ENCODE data around the gene EVA1A.

Gene EVA1A

DNA sequence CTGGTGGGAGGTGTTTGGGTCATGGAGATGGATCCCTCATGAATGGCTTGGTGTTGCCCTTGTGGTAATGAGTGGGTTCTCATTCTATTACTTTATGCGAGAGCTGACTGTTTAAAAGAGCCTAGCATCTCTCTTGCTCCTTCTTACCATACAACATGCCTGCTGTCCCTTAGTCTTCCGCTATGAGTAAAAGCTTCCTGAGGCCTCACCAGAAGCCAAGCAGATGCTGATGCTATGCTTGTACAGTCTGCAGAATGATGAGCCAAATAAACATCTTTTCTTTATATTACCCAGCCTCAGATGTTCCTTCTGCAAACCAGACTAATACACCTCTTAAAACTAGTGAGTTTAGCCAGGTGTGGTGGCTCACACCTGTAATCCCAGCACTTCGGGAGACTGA is 23.1 kb downstream of the EVA1A start:
- FAIRE-seq, result no peak
- no peak for DNase-seq (ENCODE audit: insufficient read length)
- TF ChIP-seq POLR2AphosphoS5 (IDR thresholded peaks at IDR 0.05; ENCODE audit: low read depth, low read length) (no peak), TAF1 (IDR thresholded peaks at IDR 0.05; ENCODE audit: borderline replicate concordance, low read depth, low read length) (no peak), POLR2A (IDR thresholded peaks at IDR 0.05; ENCODE audit: low read depth, low read length) (no peak)

DNA sequence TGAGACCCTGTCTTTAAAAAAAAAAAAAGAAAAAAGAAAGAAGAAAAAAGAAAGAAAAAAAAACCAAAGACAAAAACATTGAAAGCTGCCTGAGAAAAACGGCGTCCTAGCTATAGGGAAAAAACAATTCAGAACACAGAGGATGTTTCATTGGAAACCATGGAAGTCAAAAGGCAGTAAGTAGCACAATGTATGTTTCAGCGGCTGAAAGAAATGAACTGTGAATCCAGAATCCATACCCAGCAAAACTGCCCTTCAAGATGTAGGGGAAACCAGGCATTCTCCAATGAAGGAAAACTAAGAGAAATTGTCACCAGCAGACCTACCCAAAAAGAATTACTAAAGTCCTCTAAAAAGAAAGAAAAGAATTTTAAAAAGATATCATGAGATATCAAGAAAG is 27.6 kb downstream of the EVA1A start:
- FAIRE-seq (no peak), DNase-seq (ENCODE audit: insufficient read length) (no peak)
- TF ChIP-seq POLR2AphosphoS5 (IDR thresholded peaks at IDR 0.05; ENCODE audit: low read depth, low read length), result no peak
- no peak for TF ChIP-seq POLR2A (IDR thresholded peaks at IDR 0.05; ENCODE audit: low read depth, low read length)
- TF ChIP-seq TAF1 (IDR thresholded peaks at IDR 0.05; ENCODE audit: borderline replicate concordance, low read depth, low read length), result no peak

- DNase-seq (ENCODE audit: insufficient read length) (no peak), FAIRE-seq (no peak)
- TF ChIP-seq TAF1 (IDR thresholded peaks at IDR 0.05; ENCODE audit: borderline replicate concordance, low read depth, low read length), result no peak
- no peak for TF ChIP-seq POLR2AphosphoS5 (IDR thresholded peaks at IDR 0.05; ENCODE audit: low read depth, low read length)
- TF ChIP-seq POLR2A (IDR thresholded peaks at IDR 0.05; ENCODE audit: low read depth, low read length), result no peak
Observed at GRCh38 chr2:75532488-75532887, 28.3 kb downstream of the EVA1A start.

DNA sequence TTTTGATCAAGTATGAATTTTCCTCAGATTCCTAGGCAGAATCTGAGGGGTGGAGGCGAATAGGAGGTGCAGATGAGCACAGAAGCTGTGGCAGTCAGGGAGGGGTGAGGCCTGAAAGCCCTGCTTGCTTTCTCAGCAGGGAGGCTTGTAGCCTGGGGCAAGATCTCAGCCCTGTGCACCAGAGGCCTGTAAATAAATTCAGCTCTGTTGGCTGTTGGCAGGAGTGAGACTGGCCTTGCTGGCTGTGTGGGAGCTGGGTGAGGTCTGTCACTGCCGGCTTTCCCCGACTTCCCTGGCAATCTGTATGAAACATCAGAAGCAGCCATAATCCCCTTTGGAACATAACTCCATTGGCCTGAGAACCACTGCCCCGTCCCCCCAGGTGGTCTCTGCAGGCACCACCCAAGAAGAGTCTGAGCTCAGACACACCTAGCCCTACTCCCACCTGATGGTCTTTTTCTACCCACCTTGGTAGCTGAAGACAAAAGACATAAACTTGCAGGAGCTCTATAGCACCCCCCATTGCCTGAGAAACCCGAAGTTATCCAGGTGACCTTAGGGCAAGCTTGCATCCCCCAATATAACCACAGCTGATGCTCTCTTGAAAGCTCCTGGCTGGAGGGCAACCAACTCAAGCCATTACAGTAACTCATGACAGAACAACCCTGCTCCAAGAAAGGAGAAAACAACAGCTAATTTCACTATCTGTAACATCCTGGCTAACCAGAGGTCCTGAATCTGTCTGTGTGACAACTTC is 32.3 kb downstream of the EVA1A start:
- DNase-seq (ENCODE audit: insufficient read length) (no peak), FAIRE-seq (no peak)
- TF ChIP-seq POLR2AphosphoS5 (IDR thresholded peaks at IDR 0.05; ENCODE audit: low read depth, low read length) (no peak), POLR2A (IDR thresholded peaks at IDR 0.05; ENCODE audit: low read depth, low read length) (no peak), TAF1 (IDR thresholded peaks at IDR 0.05; ENCODE audit: borderline replicate concordance, low read depth, low read length) (no peak)

DNA sequence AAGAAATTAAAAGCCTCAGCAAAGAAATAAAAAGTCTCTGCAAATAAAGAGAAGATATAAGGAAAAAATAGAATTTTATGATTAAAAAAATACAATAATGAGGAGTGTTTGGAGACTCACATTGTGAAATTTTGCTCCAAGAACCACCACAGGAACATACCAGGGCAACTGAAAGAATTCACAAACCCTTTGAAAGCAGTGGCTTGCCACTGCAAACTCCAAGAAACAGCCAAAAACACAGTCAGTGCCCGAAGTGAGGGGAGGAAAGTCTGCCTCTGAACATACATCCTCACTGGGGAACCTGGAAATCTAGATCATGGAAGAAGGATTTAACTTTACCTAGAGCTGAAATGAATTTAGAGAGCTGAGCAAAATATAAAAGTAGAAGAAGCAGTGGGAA is 33.1 kb downstream of the EVA1A start:
- no peak for FAIRE-seq
- TF ChIP-seq POLR2A (IDR thresholded peaks at IDR 0.05; ENCODE audit: low read depth, low read length) (no peak), POLR2AphosphoS5 (IDR thresholded peaks at IDR 0.05; ENCODE audit: low read depth, low read length) (no peak), TAF1 (IDR thresholded peaks at IDR 0.05; ENCODE audit: borderline replicate concordance, low read depth, low read length) (no peak)
- DNase-seq (ENCODE audit: insufficient read length), result no peak

DNA sequence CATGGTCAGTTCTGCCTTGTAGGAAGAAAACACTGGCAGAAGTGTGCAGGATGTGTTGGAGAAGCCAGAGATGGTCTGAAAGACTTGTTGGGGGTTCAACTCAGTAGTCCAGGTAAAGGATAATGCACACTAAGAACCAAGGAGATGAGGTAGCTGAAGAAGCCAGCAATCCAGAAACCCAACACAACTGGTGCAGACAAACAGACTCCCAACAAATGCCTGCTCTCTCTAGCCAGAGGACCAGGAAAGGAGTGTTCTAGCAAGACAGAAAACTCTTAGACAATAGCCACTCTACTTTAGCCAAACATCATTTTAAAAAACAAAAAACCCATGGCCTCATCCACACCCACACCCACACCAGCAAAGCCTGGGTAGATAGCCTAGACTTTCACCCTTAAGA is 33.9 kb downstream of the EVA1A start:
- TF ChIP-seq POLR2AphosphoS5 (IDR thresholded peaks at IDR 0.05; ENCODE audit: low read depth, low read length) (no peak), POLR2A (IDR thresholded peaks at IDR 0.05; ENCODE audit: low read depth, low read length) (no peak), TAF1 (IDR thresholded peaks at IDR 0.05; ENCODE audit: borderline replicate concordance, low read depth, low read length) (no peak)
- DNase-seq (ENCODE audit: insufficient read length) (no peak), FAIRE-seq (no peak)

DNA sequence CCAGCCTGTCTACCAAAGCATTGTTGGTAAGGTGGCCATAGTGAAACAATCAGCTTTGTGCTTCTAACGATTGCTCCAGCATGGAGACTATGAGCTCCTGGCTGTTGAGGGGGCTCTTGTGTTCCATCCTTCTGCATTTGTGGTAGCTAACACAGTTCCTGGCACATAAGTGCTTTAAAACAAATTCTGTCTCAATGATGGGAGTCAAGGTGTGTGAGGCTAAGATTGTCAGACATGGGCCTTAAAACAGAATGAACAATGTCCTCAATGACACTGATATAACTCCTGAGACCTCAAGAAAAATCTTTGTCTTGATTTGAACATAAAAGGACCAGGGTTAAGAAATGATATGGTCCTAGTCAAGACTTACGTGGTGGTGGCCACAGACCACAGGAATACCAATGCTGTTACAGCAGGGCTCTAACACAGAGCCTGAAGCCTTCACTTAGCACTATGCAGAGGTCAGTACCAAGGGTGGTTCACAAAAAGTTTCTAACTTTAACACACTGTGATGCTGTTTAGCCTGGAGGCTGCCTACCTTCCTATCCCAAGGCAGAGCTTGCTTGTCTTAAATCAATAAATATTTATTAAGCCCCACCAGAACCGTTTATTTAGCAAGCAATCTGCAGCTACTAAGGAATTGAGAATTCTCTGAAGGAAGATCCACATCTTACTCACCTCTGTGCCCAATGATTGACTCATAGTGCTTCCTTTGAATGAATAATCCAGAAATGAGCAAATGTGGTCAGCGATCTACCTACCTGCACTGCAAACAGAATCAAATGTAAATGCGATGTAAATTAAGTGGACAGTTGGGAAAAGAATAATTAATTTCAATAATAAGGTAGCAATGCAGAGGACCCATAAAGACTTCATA is 35.1 kb downstream of the EVA1A start:
- no peak for TF ChIP-seq TAF1 (IDR thresholded peaks at IDR 0.05; ENCODE audit: borderline replicate concordance, low read depth, low read length)
- no peak for TF ChIP-seq POLR2AphosphoS5 (IDR thresholded peaks at IDR 0.05; ENCODE audit: low read depth, low read length)
- no peak for TF ChIP-seq POLR2A (IDR thresholded peaks at IDR 0.05; ENCODE audit: low read depth, low read length)
- FAIRE-seq (no peak), DNase-seq (ENCODE audit: insufficient read length) (no peak)

- no peak for TF ChIP-seq POLR2A (IDR thresholded peaks at IDR 0.05; ENCODE audit: low read depth, low read length)
- TF ChIP-seq POLR2AphosphoS5 (IDR thresholded peaks at IDR 0.05; ENCODE audit: low read depth, low read length), result no peak
- no peak for TF ChIP-seq TAF1 (IDR thresholded peaks at IDR 0.05; ENCODE audit: borderline replicate concordance, low read depth, low read length)
- no peak for DNase-seq (ENCODE audit: insufficient read length)
- no peak for FAIRE-seq
Observed at GRCh38 chr2:75524276-75524911, 36.3 kb downstream of the EVA1A start.

GRCh38 chr2:75523313-75524275 is 37.1 kb downstream of the EVA1A start:
- TF ChIP-seq TAF1 (IDR thresholded peaks at IDR 0.05; ENCODE audit: borderline replicate concordance, low read depth, low read length) (no peak), POLR2A (IDR thresholded peaks at IDR 0.05; ENCODE audit: low read depth, low read length) (no peak), POLR2AphosphoS5 (IDR thresholded peaks at IDR 0.05; ENCODE audit: low read depth, low read length) (no peak)
- no peak for FAIRE-seq
- no peak for DNase-seq (ENCODE audit: insufficient read length)

GRCh38 chr2:75522543-75523312 is 38.0 kb downstream of the EVA1A start:
- FAIRE-seq (no peak), DNase-seq (ENCODE audit: insufficient read length) (no peak)
- TF ChIP-seq POLR2AphosphoS5 (IDR thresholded peaks at IDR 0.05; ENCODE audit: low read depth, low read length) (no peak), POLR2A (IDR thresholded peaks at IDR 0.05; ENCODE audit: low read depth, low read length) (no peak), TAF1 (IDR thresholded peaks at IDR 0.05; ENCODE audit: borderline replicate concordance, low read depth, low read length) (no peak)

All from GM12892 (cell line).